ENCODE measurements around the gene LHPP.

- TF ChIP-seq CTCF (IDR thresholded peaks at IDR 0.05) (no peak), POLR2A (IDR thresholded peaks at IDR 0.05) (no peak)
These were observed 7.0 kb downstream of the LHPP start for GRCh38 chr10:124468624-124469023.
